A549 treated with GW870086 at 1 μM for 4 hours (cell line): Measurements from ENCODE around the gene UGT8. TPM values are rescaled to one million over a fixed set of nuclear protein-coding genes. Genes with fewer than 3 reads are reported as not detected.

Experiments used
- total RNA-seq: library from RNA; stranded (reverse); fragments of 200-300 nt; extraction: Qiagen RNA extraction; gene quantifications from 5 replicates; pipeline ENCODE4 v1.2.3, GENCODE V29; 2022; ENCODE audit warnings: low read depth

UGT8 gene, protein sequence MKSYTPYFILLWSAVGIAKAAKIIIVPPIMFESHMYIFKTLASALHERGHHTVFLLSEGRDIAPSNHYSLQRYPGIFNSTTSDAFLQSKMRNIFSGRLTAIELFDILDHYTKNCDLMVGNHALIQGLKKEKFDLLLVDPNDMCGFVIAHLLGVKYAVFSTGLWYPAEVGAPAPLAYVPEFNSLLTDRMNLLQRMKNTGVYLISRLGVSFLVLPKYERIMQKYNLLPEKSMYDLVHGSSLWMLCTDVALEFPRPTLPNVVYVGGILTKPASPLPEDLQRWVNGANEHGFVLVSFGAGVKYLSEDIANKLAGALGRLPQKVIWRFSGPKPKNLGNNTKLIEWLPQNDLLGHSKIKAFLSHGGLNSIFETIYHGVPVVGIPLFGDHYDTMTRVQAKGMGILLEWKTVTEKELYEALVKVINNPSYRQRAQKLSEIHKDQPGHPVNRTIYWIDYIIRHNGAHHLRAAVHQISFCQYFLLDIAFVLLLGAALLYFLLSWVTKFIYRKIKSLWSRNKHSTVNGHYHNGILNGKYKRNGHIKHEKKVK
- total RNA-seq: 0.10 to 0.24 TPM (median 0.15 TPM) in 5 replicates

DNA sequence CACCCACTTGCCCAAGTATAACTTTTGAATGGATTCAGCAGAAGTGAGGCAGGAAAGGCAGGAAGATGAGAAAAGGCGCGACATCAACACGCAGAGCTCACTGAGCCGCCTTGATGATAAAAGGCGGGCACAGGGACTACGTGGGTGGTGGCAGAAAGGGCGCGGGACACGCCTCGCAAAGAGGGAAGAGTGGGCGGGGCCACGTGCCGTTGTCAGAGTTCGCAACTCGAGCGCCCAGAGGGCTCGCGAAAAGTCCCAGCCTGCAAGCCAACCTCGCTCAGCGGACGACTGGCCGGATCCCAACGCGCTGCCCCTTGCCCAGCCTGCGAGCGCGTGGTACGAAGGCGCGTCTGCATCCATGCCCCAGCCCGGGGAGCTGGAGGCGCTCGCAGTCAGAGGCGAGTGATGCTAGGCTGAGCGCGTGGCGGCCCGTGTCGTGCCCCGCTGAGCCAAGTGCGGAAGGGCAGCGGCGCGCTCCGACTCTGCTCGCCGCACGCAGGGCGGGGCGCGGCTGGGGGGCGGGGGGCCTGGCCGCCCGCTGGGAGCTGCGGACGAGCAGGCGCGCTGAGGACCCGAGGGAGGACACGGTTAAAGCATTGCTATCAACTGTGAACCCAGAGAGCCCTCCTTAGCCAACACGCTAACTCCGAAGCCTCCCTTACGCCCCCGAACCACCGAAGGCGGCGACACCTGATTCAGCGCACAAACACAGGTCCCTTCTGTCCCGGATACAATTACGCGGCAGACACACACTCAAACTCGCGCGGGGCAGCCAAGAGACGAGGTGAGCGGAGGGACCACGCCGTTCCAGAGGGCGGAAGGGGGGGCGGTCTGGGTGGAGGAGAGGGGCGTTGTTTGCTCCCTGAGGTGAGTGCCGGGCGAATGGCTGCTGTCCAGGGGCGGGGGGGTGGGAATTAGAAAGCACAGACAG lies at the start of gene UGT8:
UGT8 (plus strand) TSS at position 617 of the 931 bp plus-strand sequence. CDS start 24,074 bp downstream, outside the sequence.

